ENCODE measurements around the gene MKI67. TPM values are rescaled to one million over a fixed set of nuclear protein-coding genes. Genes with fewer than 3 reads are reported as not detected.

Gene MKI67
- total and polyA plus RNA-seq, 2 of the 4 experiments (the other 2 are of a cell fraction), result 13.5 to 36.4 TPM

Other genes with a start within 250 kb of the MKI67 start
- gene CLRN3, start 233.5 kb downstream of the MKI67 start, total RNA-seq (2012; rRNA removed), result not detected in 2 replicates
- gene CLRN3, start 233.5 kb downstream of the MKI67 start, polyA plus RNA-seq (2012; rRNA removed), result not detected in 2 replicates
- 0.54 and 0.56 TPM in 2 replicates for gene PTPRE, start 219.3 kb downstream of the MKI67 start, total RNA-seq (2012; rRNA removed)
- gene PTPRE, start 219.3 kb downstream of the MKI67 start, polyA plus RNA-seq (2012; rRNA removed), result 0.26 and 0.34 TPM in 2 replicates